GM19328 (cell line): Measurements from ENCODE around the gene DHX38.
A peak's percentile ranks its signal among the peaks of the same experiment; 100 is the strongest.
"Not testable (repeated sequence)": the region's sequence is repeated elsewhere in the genome, so short reads cannot be mapped to it uniquely, and the experiment has no call there.

Experiments
- ATAC-seq: cut with Tn5 transposase; IDR thresholded peaks from one replicate; pipeline ENCODE4 v1.9.1; 2021; ENCODE audit warnings: mild to moderate bottlenecking, moderate library complexity; ENCODE audit not compliant: unreplicated experiment

DHX38 gene

GRCh38 chr16:72093448-72094265 is at the start of gene DHX38, which contains the start of gene TXNL4B:
Gene DHX38, plus strand, starts transcription at chr16:72093847. Its CDS starts 2,311 bp downstream, at chr16:72096158.
Gene TXNL4B, minus strand, starts transcription at chr16:72093620. Its CDS starts 2,871 bp downstream, at chr16:72090749.
- peak; percentile 98 for ATAC-seq

- ATAC-seq: no peak
Observed at GRCh38 chr16:72044296-72044695, 49.4 kb upstream of the DHX38 start.

- ATAC-seq: no peak
Observed at GRCh38 chr16:72044825-72045359, 48.8 kb upstream of the DHX38 start.

- ATAC-seq: no peak
Observed at GRCh38 chr16:72049110-72049509, 44.5 kb upstream of the DHX38 start.

- ATAC-seq: no peak
Observed at GRCh38 chr16:72050769-72051464, 42.7 kb upstream of the DHX38 start.

GRCh38 chr16:72051818-72052217 is 41.8 kb upstream of the DHX38 start:
- ATAC-seq: no peak

- not testable (repeated sequence) for ATAC-seq
Observed at GRCh38 chr16:72054254-72054847, 39.3 kb upstream of the DHX38 start, which contains the start of gene HP. Gene HP, plus strand, starts transcription at chr16:72054505. Its CDS starts 148 bp downstream, at chr16:72054653.

- ATAC-seq: no peak
Observed at GRCh38 chr16:72055911-72056310, 37.7 kb upstream of the DHX38 start.

- not testable (repeated sequence) for ATAC-seq
Observed at GRCh38 chr16:72057313-72057712, 36.3 kb upstream of the DHX38 start.

GRCh38 chr16:72059060-72059459 is 34.6 kb upstream of the DHX38 start:
- not testable (repeated sequence) for ATAC-seq

- no peak for ATAC-seq
Observed at GRCh38 chr16:72060405-72060804, 33.2 kb upstream of the DHX38 start.

- ATAC-seq: no peak
Observed at GRCh38 chr16:72061564-72061963, 32.1 kb upstream of the DHX38 start.

- ATAC-seq: no peak
Observed at GRCh38 chr16:72064361-72064894, 29.2 kb upstream of the DHX38 start.

- no peak for ATAC-seq
Observed at GRCh38 chr16:72066747-72067146, 26.9 kb upstream of the DHX38 start.

GRCh38 chr16:72068930-72069329 is 24.7 kb upstream of the DHX38 start:
- no peak for ATAC-seq

GRCh38 chr16:72072514-72073342 is 20.9 kb upstream of the DHX38 start:
- no peak for ATAC-seq

GRCh38 chr16:72073560-72074230 is 20.0 kb upstream of the DHX38 start:
- ATAC-seq: no peak

- not testable (repeated sequence) for ATAC-seq
Observed at GRCh38 chr16:72075067-72075466, 18.6 kb upstream of the DHX38 start.

GRCh38 chr16:72076991-72077706 is 16.5 kb upstream of the DHX38 start:
- ATAC-seq: not testable (repeated sequence)
